T-helper 9 cell (primary cell): ENCODE results near the gene WDR49.

Experiments used
- DNase-seq: peaks from one replicate; pipeline ENCODE4 v3.0.0-alpha.2; 2020

The WDR49 gene

GRCh38 chr3:167483708-167484475 is 169.8 kb downstream of the WDR49 start:
- no peak for DNase-seq

- DNase-seq: no peak
Measured at GRCh38 chr3:167481164-167481563, 172.6 kb downstream of the WDR49 start.

GRCh38 chr3:167480748-167481147 is 173.0 kb downstream of the WDR49 start:
- DNase-seq: no peak

DNA sequence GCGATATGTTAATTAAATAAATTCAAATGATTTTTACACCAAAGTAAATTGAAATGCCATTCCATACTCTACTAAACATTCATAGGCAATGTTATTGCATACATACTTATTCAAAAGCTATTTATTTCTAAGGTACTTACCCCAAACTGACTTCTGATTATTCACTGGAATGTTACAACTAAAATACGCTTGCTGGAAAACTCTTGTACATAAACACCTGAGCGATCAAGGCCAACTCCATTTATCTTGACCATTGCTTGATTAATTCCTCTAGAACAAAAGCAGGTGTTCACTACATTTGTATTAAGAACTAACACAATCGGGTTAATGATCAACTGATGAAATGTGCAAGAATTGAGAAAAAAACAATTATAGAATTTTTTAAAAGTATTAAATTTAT is 179.9 kb downstream of the WDR49 start, which contains the start of gene SERPINI2:
TSS of gene SERPINI2 (minus strand) at position 180 of the 400 bp plus-strand sequence. CDS start 2,208 bp downstream, outside the sequence.
- DNase-seq: no peak

- DNase-seq: no peak
Measured at GRCh38 chr3:167469381-167469780, 184.4 kb downstream of the WDR49 start.

DNA sequence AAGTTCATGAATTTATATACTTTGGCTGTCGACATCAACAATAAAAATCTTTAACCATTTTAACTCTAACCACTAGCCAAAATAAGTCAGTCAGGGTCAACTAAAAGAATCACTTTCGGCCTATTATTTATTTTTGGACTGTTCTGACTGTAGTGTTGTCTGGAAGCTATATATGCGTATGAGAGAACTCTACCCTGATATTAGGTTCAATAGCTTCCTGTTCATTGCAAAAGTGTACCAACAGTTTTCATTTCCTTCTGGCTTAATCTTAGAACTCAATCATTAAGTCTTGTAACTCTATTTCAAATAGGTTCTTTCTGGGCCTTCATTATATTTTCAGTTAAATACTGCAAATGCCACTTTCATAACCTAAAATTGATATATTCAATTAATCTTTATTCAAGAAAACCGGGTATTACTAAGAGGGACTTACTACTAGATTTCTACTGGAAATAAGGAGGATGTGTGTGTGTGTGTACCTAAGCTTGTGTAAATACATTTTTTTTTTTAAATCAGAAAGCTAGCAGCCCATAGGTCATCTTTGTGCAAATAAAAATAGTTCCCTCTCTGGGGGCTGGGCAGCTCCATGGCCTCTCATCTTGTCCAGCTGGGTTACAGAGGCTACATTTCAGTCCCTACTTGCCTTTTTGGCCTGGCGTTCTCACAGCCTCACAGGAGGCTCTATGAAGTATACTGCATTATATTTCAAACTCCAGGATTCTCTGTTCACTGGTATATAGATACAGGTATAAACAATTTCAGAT is 185.7 kb downstream of the WDR49 start:
- DNase-seq: no peak

- DNase-seq: no peak
Measured at GRCh38 chr3:167466966-167467365, 186.8 kb downstream of the WDR49 start.

DNA sequence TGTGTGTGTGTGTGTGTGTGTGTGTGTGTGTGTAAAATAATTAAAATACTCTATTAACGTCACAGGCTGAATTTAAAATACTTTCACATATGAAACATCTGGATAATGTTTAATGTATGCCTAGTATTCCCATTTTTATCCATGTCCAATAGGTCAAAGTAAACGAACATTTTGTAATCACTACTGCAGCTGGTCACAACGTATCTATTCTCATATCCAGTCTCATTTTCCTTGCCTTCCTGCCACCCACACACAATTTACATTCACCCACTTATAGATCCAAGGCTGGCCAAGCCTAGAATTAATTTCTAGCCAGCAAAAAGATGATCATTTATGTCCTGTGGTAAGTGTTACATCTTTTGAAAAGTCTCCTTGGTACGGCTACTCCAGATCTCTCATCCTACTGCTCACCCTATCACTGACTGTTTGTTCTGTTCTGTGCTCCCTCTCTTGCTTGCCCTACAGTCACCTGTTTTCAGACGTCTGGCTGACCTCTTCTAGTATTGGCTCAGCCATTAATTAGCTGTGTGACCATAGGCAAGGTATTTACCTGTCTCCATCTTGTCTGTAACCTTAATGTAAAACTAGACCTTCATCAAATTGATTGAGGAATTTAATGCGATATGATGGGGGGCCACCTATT is 197.5 kb downstream of the WDR49 start:
- DNase-seq: no peak

DNA sequence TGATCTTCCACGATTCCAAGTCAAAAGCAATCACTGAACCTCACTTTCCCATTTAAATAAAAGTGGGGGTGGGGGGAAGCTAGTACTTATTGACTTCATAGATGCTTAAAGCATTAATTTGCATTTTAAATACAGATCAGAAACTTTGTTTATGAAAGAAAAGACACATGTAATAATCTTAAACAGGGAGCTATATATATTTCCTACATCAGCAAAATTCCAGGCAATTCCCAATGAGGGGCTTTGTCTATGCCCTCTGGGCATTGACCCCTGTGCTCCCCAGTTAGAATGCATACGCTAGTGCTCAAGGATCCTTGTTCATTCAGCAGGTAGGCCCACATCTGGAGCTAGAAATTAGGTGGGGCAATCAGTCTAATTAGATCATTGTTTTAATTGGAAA is 199.9 kb downstream of the WDR49 start:
- no peak for DNase-seq

- no peak for DNase-seq
Measured at GRCh38 chr3:167451282-167451681, 202.5 kb downstream of the WDR49 start.

GRCh38 chr3:167450675-167451074 is 203.1 kb downstream of the WDR49 start:
- DNase-seq: no peak

DNA sequence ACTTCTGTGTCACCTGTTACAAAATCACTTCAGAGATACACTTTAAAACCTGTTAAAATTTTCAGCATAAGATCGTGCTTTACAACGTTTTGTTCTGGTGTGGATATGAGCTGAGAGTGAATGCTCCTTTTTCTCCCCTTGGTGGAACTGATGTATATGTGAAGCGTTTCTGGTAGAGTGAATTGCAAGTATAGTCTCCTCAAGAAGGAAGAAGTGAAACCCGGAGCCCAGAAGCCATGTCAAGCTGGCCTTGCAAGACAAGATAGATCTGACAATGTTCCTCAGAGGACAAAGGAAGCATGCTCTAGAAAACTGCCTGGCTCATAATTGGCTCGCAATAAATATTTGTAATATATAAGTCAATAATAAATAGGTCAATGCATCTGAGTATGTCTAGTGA is 203.5 kb downstream of the WDR49 start:
- no peak for DNase-seq

DNA sequence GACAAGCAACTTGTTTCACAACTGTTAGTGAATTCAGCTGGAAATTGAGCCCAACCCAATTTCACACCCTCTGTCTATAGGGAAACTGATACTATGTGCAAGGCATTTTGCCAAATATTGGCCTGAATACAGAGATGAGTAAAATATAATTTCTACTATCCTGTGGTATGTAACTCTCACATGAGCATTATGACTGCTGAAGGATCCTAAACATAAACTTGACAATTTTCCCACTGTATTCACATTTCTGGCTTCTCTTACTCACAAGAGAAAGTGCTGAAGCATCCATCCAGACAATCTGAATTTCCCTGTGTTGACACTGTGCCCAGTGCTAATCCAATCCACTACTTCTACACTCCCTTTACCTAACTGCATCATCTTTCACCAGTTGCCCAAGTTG is 208.3 kb downstream of the WDR49 start:
- no peak for DNase-seq

- no peak for DNase-seq
Measured at GRCh38 chr3:167441256-167441655, 212.5 kb downstream of the WDR49 start.

DNA sequence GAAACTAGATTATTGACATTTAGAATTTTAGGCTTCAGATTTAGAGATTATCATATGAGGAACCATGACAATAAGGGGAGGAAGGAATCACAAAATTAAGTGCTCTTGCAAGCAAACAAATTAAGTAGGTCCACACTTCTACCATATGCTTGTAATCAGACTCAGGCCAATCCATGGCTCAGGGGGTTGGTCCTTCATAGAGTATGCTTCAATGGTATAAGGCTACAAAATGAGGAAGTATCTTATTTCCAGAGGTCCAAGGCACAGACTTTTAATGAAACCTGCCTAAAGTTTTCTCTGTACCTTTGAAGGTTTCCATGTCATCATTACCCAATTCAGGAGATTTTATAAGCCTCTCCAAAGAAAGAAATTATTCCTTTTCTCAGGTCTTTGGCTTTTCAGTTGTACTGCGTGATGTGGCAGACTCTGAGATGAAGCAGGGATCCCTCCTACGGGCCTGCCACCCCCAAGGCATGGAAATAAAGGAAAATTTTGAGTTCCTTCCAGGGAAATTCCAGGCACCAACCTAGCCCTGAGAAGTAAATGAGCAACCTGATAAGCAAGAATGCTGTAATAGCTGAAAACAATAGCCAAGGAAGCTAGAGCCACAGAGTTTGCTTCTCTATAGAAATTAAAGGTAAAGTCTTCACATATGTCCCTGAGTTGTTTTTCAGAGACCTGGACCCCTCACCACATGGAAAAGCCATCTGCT is 216.2 kb downstream of the WDR49 start:
- DNase-seq: no peak
